ENCODE data around the gene TDRKH. TPM values are rescaled to one million over a fixed set of nuclear protein-coding genes. Genes with fewer than 3 reads are reported as not detected.

Gene TDRKH
- total RNA-seq, 2 experiments from 2014 or later: 10.2 to 21.1 TPM

GRCh38 chr1:151728151-151729054 lies 61.9 kb downstream of the TDRKH start:
- intact Hi-C loops (cut with micrococcal nuclease; ENCODE audit: unreplicated experiment): no loop called here
- Histone ChIP-seq H3K9me2 (ENCODE audit: insufficient read depth, low read length) (no peaks in the 10 kb centered on the region), H2AFZ (ENCODE audit: low read length) (no peak overlapping the region), H3K79me2 (ENCODE audit: insufficient read depth, low read depth, low read length) (no peaks in the 10 kb centered on the region), H4K20me1 (ENCODE audit: insufficient read depth, low read length) (no peaks in the 10 kb centered on the region), H3K9me3 (ENCODE audit: low read length) (no peaks in the 10 kb centered on the region), H3K4me1 (ENCODE audit: insufficient read depth, low read length, poor library complexity, severe bottlenecking) (no peaks in the 10 kb centered on the region), H3K27ac (ENCODE audit: low read depth, low read length, poor library complexity, severe bottlenecking) (no peak overlapping the region), H3K4me3 (ENCODE audit: low read depth, low read length, poor library complexity, severe bottlenecking) (no peak overlapping the region), H3K36me3 (ENCODE audit: insufficient read depth, low read length) (no peaks in the 10 kb centered on the region), H3K4me2 (ENCODE audit: low read length) (no peak overlapping the region)
- TF ChIP-seq EZH2phosphoT487 (IDR thresholded peaks at IDR 0.05; ENCODE audit: borderline replicate concordance, low read depth, low read length) (no peak), CTCF (conservative IDR thresholded peaks at IDR 0.05; ENCODE audit: low read length) (no peak)
- BruUV-seq (replicated peaks): no TSS peak
- ChIA-PET POLR2A (interaction anchor here (0.7 kb wide), 1 partner anchor 385 kb away, joined by 3 read pairs; no protein-coding TSS in a partner anchor), CTCF (ENCODE audit: unreplicated experiment) (no interaction called here)
- no peak for DNase-seq (ENCODE audit: low spot score)

GRCh38 chr1:151723726-151724370 lies 66.5 kb downstream of the TDRKH start:
- Histone ChIP-seq H3K27ac (ENCODE audit: low read depth, low read length, poor library complexity, severe bottlenecking) (no peak overlapping the region), H3K4me1 (ENCODE audit: insufficient read depth, low read length, poor library complexity, severe bottlenecking) (peaks cover 16% of the 10 kb centered on the region), H3K79me2 (ENCODE audit: insufficient read depth, low read depth, low read length) (no peaks in the 10 kb centered on the region), H3K4me3 (ENCODE audit: low read depth, low read length, poor library complexity, severe bottlenecking) (no peak overlapping the region), H3K4me2 (ENCODE audit: low read length) (no peak overlapping the region), H4K20me1 (ENCODE audit: insufficient read depth, low read length) (no peaks in the 10 kb centered on the region), H3K36me3 (ENCODE audit: insufficient read depth, low read length) (no peaks in the 10 kb centered on the region), H3K9me2 (ENCODE audit: insufficient read depth, low read length) (no peaks in the 10 kb centered on the region), H2AFZ (ENCODE audit: low read length) (no peak overlapping the region), H3K9me3 (ENCODE audit: low read length) (no peaks in the 10 kb centered on the region)
- no peak for DNase-seq (ENCODE audit: low spot score)
- POLR2A ChIA-PET: interaction anchor here (1.2 kb wide), 1 partner anchor 26 kb away, joined by 4 read pairs; no protein-coding TSS in a partner anchor
- CTCF ChIA-PET (ENCODE audit: unreplicated experiment): no interaction called here
- intact Hi-C loops (cut with micrococcal nuclease; ENCODE audit: unreplicated experiment): loop anchor here (5.0 kb wide), 1 partner anchor 132 kb away; no protein-coding TSS in a partner anchor
- TF ChIP-seq CTCF (conservative IDR thresholded peaks at IDR 0.05; ENCODE audit: low read length) (no peak), EZH2phosphoT487 (IDR thresholded peaks at IDR 0.05; ENCODE audit: borderline replicate concordance, low read depth, low read length) (no peak)
- no TSS peak for BruUV-seq (replicated peaks)

Small RNAs within 50 kb of the gene (small RNA-seq; reads per million reads assigned to genes)
- not detected for gene RNU6-662P

Other genes with a start within 250 kb of the TDRKH start
- gene SNX27, start 178.4 kb downstream of the TDRKH start, total RNA-seq (2014; rRNA removed; shearing (Covaris generic)): 13.5 and 16.4 TPM in 2 replicates
- gene SNX27, start 178.4 kb downstream of the TDRKH start, total RNA-seq (2022): 31.6 and 32.0 TPM in 2 replicates
- gene CELF3, start 73.7 kb downstream of the TDRKH start, total RNA-seq (2014; rRNA removed; shearing (Covaris generic)): not detected in 2 replicates
- not detected in 2 replicates for gene CELF3, start 73.7 kb downstream of the TDRKH start, total RNA-seq (2022)
- gene RIIAD1, start 69.0 kb downstream of the TDRKH start, total RNA-seq (2014; rRNA removed; shearing (Covaris generic)): not detected in 2 replicates
- gene RIIAD1, start 69.0 kb downstream of the TDRKH start, total RNA-seq (2022): not detected in 2 replicates
- 98.6 and 101 TPM in 2 replicates for gene MRPL9, start 27.0 kb downstream of the TDRKH start, total RNA-seq (2014; rRNA removed; shearing (Covaris generic))
- gene MRPL9, start 27.0 kb downstream of the TDRKH start, total RNA-seq (2022): 99.3 and 107 TPM in 2 replicates
- not detected in 2 replicates for gene LINGO4, start 14.9 kb upstream of the TDRKH start, total RNA-seq (2014; rRNA removed; shearing (Covaris generic))
- not detected in 2 replicates for gene LINGO4, start 14.9 kb upstream of the TDRKH start, total RNA-seq (2022)
- gene RORC, start 41.3 kb upstream of the TDRKH start, total RNA-seq (2014; rRNA removed; shearing (Covaris generic)): not detected in 2 replicates
- not detected in 2 replicates for gene RORC, start 41.3 kb upstream of the TDRKH start, total RNA-seq (2022)
- gene C2CD4D, start 49.3 kb upstream of the TDRKH start, total RNA-seq (2014; rRNA removed; shearing (Covaris generic)): not detected in 2 replicates
- gene C2CD4D, start 49.3 kb upstream of the TDRKH start, total RNA-seq (2022): not detected in 2 replicates
- gene THEM5, start 63.2 kb upstream of the TDRKH start, total RNA-seq (2014; rRNA removed; shearing (Covaris generic)): not detected in 2 replicates
- gene THEM5, start 63.2 kb upstream of the TDRKH start, total RNA-seq (2022): not detected in 2 replicates
- 7.2 TPM in 2 replicates for gene THEM4, start 119.0 kb upstream of the TDRKH start, total RNA-seq (2014; rRNA removed; shearing (Covaris generic))
- 21.5 and 23.3 TPM in 2 replicates for gene THEM4, start 119.0 kb upstream of the TDRKH start, total RNA-seq (2022)
- gene S100A10, start 203.4 kb upstream of the TDRKH start, total RNA-seq (2014; rRNA removed; shearing (Covaris generic)): not detected in 2 replicates
- gene S100A10, start 203.4 kb upstream of the TDRKH start, total RNA-seq (2022): 2.6 and 4.1 TPM in 2 replicates
- not detected in 2 replicates for gene S100A11, start 246.5 kb upstream of the TDRKH start, total RNA-seq (2014; rRNA removed; shearing (Covaris generic))
- gene S100A11, start 246.5 kb upstream of the TDRKH start, total RNA-seq (2022): 24.3 and 27.1 TPM in 2 replicates

Measured in OCI-LY7 (cell line).